ENCODE measurements around the gene TRPM7. TPM values are rescaled to one million over a fixed set of nuclear protein-coding genes. Genes with fewer than 3 reads are reported as not detected.
"Not testable (repeated sequence)": the region's sequence is repeated elsewhere in the genome, so short reads cannot be mapped to it uniquely, and the experiment has no call there.

Gene TRPM7
- total and polyA plus RNA-seq, 2 of the 13 experiments (the other 11 are each of a cell fraction or from before 2014, with no cell fraction given): 11.0 to 36.0 TPM

DNA sequence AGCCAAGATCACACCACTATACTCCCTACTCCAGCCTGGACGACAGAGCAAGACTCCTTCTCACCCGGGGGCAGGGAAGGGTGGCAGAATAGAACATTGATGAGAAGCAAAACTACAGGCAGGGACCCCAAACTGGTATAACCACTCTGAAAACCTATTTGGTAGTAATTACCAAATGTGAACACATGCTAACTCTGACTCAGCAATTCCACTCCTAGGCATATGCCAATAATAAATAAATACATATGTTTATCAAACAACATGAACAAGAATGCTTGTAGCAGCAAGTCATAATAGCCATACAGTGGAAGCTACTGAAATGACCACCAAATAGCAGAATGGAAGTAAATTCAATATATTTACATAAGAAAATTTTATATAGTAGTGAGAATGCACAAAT is 109.1 kb downstream of the TRPM7 start:
- H3K4me2 ChIP-seq (ENCODE audit: low read depth, low read length): no peak overlapping the region
- peak; percentile 31 for TF ChIP-seq MAFF (IDR thresholded peaks at IDR 0.05; ENCODE audit: low read depth, low read length)
- TF ChIP-seq MAFK (conservative IDR thresholded peaks at IDR 0.05 in 1 of 2, IDR thresholded peaks at IDR 0.05 in 1 of 2; ENCODE audit: low read length in 2 of 2): peak; percentile 26 to 62; a peak in 2 of 4 replicates
- TF ChIP-seq ZNF614 (CRISPR knock-in tag; IDR thresholded peaks at IDR 0.05; ENCODE audit: borderline replicate concordance): no peak
- no peak overlapping the region for H3K9ac ChIP-seq (ENCODE audit: insufficient read depth, low read depth, low read length)
- no TSS peak for BruUV-seq (replicated peaks)
- H3K36me3 ChIP-seq (replicated peaks in 1 of 2; ENCODE audit: control insufficient read depth in 1 of 2, insufficient read depth in 2 of 2, low read length in 2 of 2): peaks cover 11 to 50% of the 10 kb centered on the region in 2 experiments
- H3K4me1 ChIP-seq (ENCODE audit: insufficient read depth, low read length): no peaks in the 10 kb centered on the region
- H3K4me3 ChIP-seq (replicated peaks in 1 of 3; ENCODE audit: insufficient read depth in 1 of 3, low read depth in 2 of 3, low read length in 3 of 3): no peak overlapping the region
- no peak for FAIRE-seq
- POLR2A ChIA-PET: no interaction called here
- H3K9me3 ChIP-seq (ENCODE audit: low read length): no peaks in the 10 kb centered on the region
- no peak overlapping the region for H3K27ac ChIP-seq (ENCODE audit: extremely low read length, insufficient read depth, low read length)
- in situ Hi-C loops (cut with HindIII; ENCODE audit: extremely low pct_ligation_motif_present, low pct_unique_long_range_greater_than_20kb) (no loop called here), intact Hi-C loops (cut with micrococcal nuclease; ENCODE audit: unreplicated experiment) (no loop called here)
- H4K20me1 ChIP-seq (ENCODE audit: insufficient read depth, low read length): no peaks in the 10 kb centered on the region
- DNase-seq (ENCODE audit: low spot score): no peak
- CTCF ChIA-PET (ENCODE audit: low intra/inter-chr PET ratio, low total read pairs): no interaction called here
- 100% methylated on average over 2 of the region's 2 CpGs for WGBS (ENCODE audit: low lambda C conversion rate)
- no peak overlapping the region for H2AFZ ChIP-seq (ENCODE audit: low read length)
- no peak for ATAC-seq
- no peaks in the 10 kb centered on the region for H3K79me2 ChIP-seq (ENCODE audit: insufficient read depth, low read length)
- no peaks in the 10 kb centered on the region for H3K27me3 ChIP-seq (ENCODE audit: control insufficient read depth in 1 of 2, insufficient read depth in 2 of 2, low read length in 2 of 2)

DNA sequence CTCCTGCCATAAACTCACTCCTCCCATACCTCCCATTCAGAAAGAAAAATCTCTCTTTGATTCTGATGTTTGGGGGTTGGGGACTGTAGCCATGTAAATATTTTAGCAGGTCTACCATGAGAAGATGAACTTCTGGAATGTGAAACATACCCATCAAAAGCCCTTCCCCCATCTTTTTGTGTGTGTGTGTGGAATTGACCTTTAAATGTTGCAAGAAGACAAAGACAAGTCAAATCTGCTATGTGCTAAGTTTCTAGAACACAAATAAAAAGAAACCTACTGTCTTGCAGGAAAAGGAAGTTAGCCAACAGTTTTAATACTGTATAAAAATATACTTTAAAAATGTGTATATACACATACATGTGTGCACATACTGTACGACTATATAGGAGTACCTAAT is 110.4 kb downstream of the TRPM7 start:
- CTCF ChIA-PET (ENCODE audit: low intra/inter-chr PET ratio, low total read pairs): no interaction called here
- Histone ChIP-seq H3K9ac (ENCODE audit: insufficient read depth, low read depth, low read length) (no peak overlapping the region), H3K79me2 (ENCODE audit: insufficient read depth, low read length) (no peaks in the 10 kb centered on the region), H3K4me2 (ENCODE audit: low read depth, low read length) (no peak overlapping the region), H2AFZ (ENCODE audit: low read length) (no peak overlapping the region), H3K9me3 (ENCODE audit: low read length) (no peaks in the 10 kb centered on the region), H3K27me3 (ENCODE audit: control insufficient read depth in 1 of 2, insufficient read depth in 2 of 2, low read length in 2 of 2) (no peaks in the 10 kb centered on the region), H3K27ac (ENCODE audit: extremely low read length, insufficient read depth, low read length) (no peak overlapping the region), H3K4me1 (ENCODE audit: insufficient read depth, low read length) (no peaks in the 10 kb centered on the region), H3K4me3 (replicated peaks in 1 of 3; ENCODE audit: insufficient read depth in 1 of 3, low read depth in 2 of 3, low read length in 3 of 3) (no peak overlapping the region), H3K36me3 (replicated peaks in 1 of 2; ENCODE audit: control insufficient read depth in 1 of 2, insufficient read depth in 2 of 2, low read length in 2 of 2) (peaks cover 7 to 46% of the 10 kb centered on the region in 2 experiments), H4K20me1 (ENCODE audit: insufficient read depth, low read length) (no peaks in the 10 kb centered on the region)
- POLR2A ChIA-PET: no interaction called here
- ATAC-seq: no peak
- FAIRE-seq: no peak
- intact Hi-C loops (cut with micrococcal nuclease; ENCODE audit: unreplicated experiment) (no loop called here), in situ Hi-C loops (cut with HindIII; ENCODE audit: extremely low pct_ligation_motif_present, low pct_unique_long_range_greater_than_20kb) (no loop called here)
- no TSS peak for BruUV-seq (replicated peaks)
- 82% methylated on average over 1 of the region's 1 CpG for WGBS (ENCODE audit: low lambda C conversion rate)
- peak; percentile 47 for DNase-seq (ENCODE audit: low spot score)
- TF ChIP-seq ZNF777 (CRISPR knock-in tag; IDR thresholded peaks at IDR 0.05) (no peak), ZBTB1 (CRISPR knock-in tag; IDR thresholded peaks at IDR 0.05; ENCODE audit: borderline replicate concordance) (no peak), JUNB (CRISPR knock-in tag; IDR thresholded peaks at IDR 0.05; ENCODE audit: borderline replicate concordance) (no peak), NRL (CRISPR knock-in tag; IDR thresholded peaks at IDR 0.05; ENCODE audit: borderline replicate concordance) (no peak), ZNF160 (CRISPR knock-in tag; IDR thresholded peaks at IDR 0.05) (no peak), GZF1 (CRISPR knock-in tag; IDR thresholded peaks at IDR 0.05) (no peak), U2AF2 (IDR thresholded peaks at IDR 0.05; ENCODE audit: low read depth, low read length) (no peak)
- TF ChIP-seq, protein P1, sequence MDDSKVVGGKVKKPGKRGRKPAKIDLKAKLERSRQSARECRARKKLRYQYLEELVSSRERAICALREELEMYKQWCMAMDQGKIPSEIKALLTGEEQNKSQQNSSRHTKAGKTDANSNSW (CRISPR knock-in tag; IDR thresholded peaks at IDR 0.05; ENCODE audit: borderline replicate concordance): no peak

DNA sequence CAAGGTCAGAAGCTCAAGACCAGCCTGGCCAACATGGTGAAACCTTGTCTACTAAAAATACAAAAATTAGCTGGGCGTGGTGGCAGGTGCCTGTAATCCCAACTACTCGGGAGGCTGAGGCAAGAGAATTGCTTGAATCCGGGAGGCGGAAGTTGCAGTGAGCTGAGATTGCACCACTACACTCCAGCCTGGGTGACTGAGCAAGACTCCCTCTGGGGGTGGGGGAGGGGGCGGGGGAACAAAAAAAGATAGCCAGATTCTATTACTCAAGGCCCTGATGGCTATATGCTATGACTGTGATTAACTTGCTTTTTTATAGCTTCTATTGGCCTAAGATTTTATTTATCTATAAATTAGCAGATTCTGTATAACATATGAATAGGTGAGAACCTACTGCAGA is 112.8 kb downstream of the TRPM7 start:
- peaks cover 7 to 51% of the 10 kb centered on the region in 2 experiments; a peak in 4 of 5 replicates for H3K36me3 ChIP-seq (replicated peaks in 1 of 2; ENCODE audit: control insufficient read depth in 1 of 2, insufficient read depth in 2 of 2, low read length in 2 of 2)
- CTCF ChIA-PET (ENCODE audit: low intra/inter-chr PET ratio, low total read pairs); H3K9ac ChIP-seq (ENCODE audit: insufficient read depth, low read depth, low read length); H2AFZ ChIP-seq (ENCODE audit: low read length); H3K4me2 ChIP-seq (ENCODE audit: low read depth, low read length); BruUV-seq (replicated peaks); H3K9me3 ChIP-seq (ENCODE audit: low read length); H3K4me3 ChIP-seq (replicated peaks in 1 of 3; ENCODE audit: insufficient read depth in 1 of 3, low read depth in 2 of 3, low read length in 3 of 3); POLR2A ChIA-PET; H3K79me2 ChIP-seq (ENCODE audit: insufficient read depth, low read length); H4K20me1 ChIP-seq (ENCODE audit: insufficient read depth, low read length); DNase-seq (ENCODE audit: low spot score); ATAC-seq; H3K27ac ChIP-seq (ENCODE audit: extremely low read length, insufficient read depth, low read length); in situ Hi-C loops (cut with HindIII; ENCODE audit: extremely low pct_ligation_motif_present, low pct_unique_long_range_greater_than_20kb); intact Hi-C loops (cut with micrococcal nuclease; ENCODE audit: unreplicated experiment); FAIRE-seq; H3K4me1 ChIP-seq (ENCODE audit: insufficient read depth, low read length); H3K27me3 ChIP-seq (ENCODE audit: control insufficient read depth in 1 of 2, insufficient read depth in 2 of 2, low read length in 2 of 2): not testable (repeated sequence)
- WGBS (ENCODE audit: low lambda C conversion rate): 96% methylated on average over 5 of the region's 5 CpGs
